GM18868 (cell line): ENCODE data around the gene SLC6A1.

Experiments used
- ATAC-seq: cut with Tn5 transposase; IDR thresholded peaks from one replicate; pipeline ENCODE4 v1.9.1; 2021; ENCODE audit warnings: mild to moderate bottlenecking, moderate library complexity; ENCODE audit not compliant: unreplicated experiment

Gene SLC6A1

GRCh38 chr3:10992017-10992942, at the start of gene SLC6A1:
Gene SLC6A1, plus strand, starts transcription at chr3:10992748. Its CDS starts 24,464 bp downstream, at chr3:11017212.
- ATAC-seq, result no peak

- ATAC-seq, result no peak
These were observed 47.7 kb upstream of the SLC6A1 start for GRCh38 chr3:10944866-10945265.

- ATAC-seq, result peak; percentile 49
These were observed 46.8 kb upstream of the SLC6A1 start for GRCh38 chr3:10945683-10946287.

GRCh38 chr3:10946526-10946925, 46.0 kb upstream of the SLC6A1 start:
- no peak for ATAC-seq

GRCh38 chr3:10948326-10948725, 44.2 kb upstream of the SLC6A1 start:
- no peak for ATAC-seq

- no peak for ATAC-seq
These were observed 43.4 kb upstream of the SLC6A1 start for GRCh38 chr3:10949197-10949596.

- ATAC-seq, result no peak
These were observed 41.9 kb upstream of the SLC6A1 start for GRCh38 chr3:10950476-10951294.

GRCh38 chr3:10951295-10951926, 41.1 kb upstream of the SLC6A1 start:
- ATAC-seq, result no peak

- no peak for ATAC-seq
These were observed 40.0 kb upstream of the SLC6A1 start for GRCh38 chr3:10952525-10952924.

GRCh38 chr3:10954740-10955139, 37.8 kb upstream of the SLC6A1 start:
- ATAC-seq, result no peak

GRCh38 chr3:10955711-10956453, 36.7 kb upstream of the SLC6A1 start:
- ATAC-seq, result no peak

GRCh38 chr3:10956531-10956930, 36.0 kb upstream of the SLC6A1 start:
- ATAC-seq, result no peak

GRCh38 chr3:10956986-10957385, 35.6 kb upstream of the SLC6A1 start:
- no peak for ATAC-seq

- no peak for ATAC-seq
These were observed 34.4 kb upstream of the SLC6A1 start for GRCh38 chr3:10957976-10958749.

- no peak for ATAC-seq
These were observed 32.3 kb upstream of the SLC6A1 start for GRCh38 chr3:10960255-10960654.

GRCh38 chr3:10961921-10962320, 30.6 kb upstream of the SLC6A1 start:
- ATAC-seq, result no peak

- no peak for ATAC-seq
These were observed 30.0 kb upstream of the SLC6A1 start for GRCh38 chr3:10962481-10963036.

- ATAC-seq, result no peak
These were observed 27.9 kb upstream of the SLC6A1 start for GRCh38 chr3:10964537-10965167.

- ATAC-seq, result no peak
These were observed 24.1 kb upstream of the SLC6A1 start for GRCh38 chr3:10968401-10968800.
